ENCODE data around the gene CTNNA2. TPM values are rescaled to one million over a fixed set of nuclear protein-coding genes. Genes with fewer than 3 reads are reported as not detected.
"Not testable (repeated sequence)": the region's sequence is repeated elsewhere in the genome, so short reads cannot be mapped to it uniquely, and the experiment has no call there.

The CTNNA2 gene
- polyA plus RNA-seq, 4 donors, result 3.1 to 5.2 (median 3.7) TPM

- no peak for DNase-seq (ENCODE audit: low read depth in 4 of 4, low spot score in 2 of 4)
These were observed 608.0 kb downstream of the CTNNA2 start for GRCh38 chr2:80120866-80121265.

- no peak for DNase-seq (ENCODE audit: low read depth in 4 of 4, low spot score in 2 of 4)
These were observed 609.8 kb downstream of the CTNNA2 start for GRCh38 chr2:80122675-80123074.

- DNase-seq (ENCODE audit: low read depth in 4 of 4, low spot score in 2 of 4), result no peak
These were observed 613.8 kb downstream of the CTNNA2 start for GRCh38 chr2:80126596-80127189.

- DNase-seq (ENCODE audit: low read depth in 4 of 4, low spot score in 2 of 4), result no peak
These were observed 615.2 kb downstream of the CTNNA2 start for GRCh38 chr2:80128080-80128479.

- no peak for DNase-seq (ENCODE audit: low read depth in 4 of 4, low spot score in 2 of 4)
These were observed 619.4 kb downstream of the CTNNA2 start for GRCh38 chr2:80132281-80132680.

- no peak for DNase-seq (ENCODE audit: low read depth in 4 of 4, low spot score in 2 of 4)
These were observed 622.1 kb downstream of the CTNNA2 start for GRCh38 chr2:80135001-80135400.

- DNase-seq (ENCODE audit: low read depth in 4 of 4, low spot score in 2 of 4), result no peak
These were observed 623.5 kb downstream of the CTNNA2 start for GRCh38 chr2:80136338-80136737.

GRCh38 chr2:80139001-80139400, 626.1 kb downstream of the CTNNA2 start:
- no peak for DNase-seq (ENCODE audit: low read depth in 4 of 4, low spot score in 2 of 4)

GRCh38 chr2:80141007-80141726, 628.3 kb downstream of the CTNNA2 start:
- no peak for DNase-seq (ENCODE audit: low read depth in 4 of 4, low spot score in 2 of 4)

- DNase-seq (ENCODE audit: low read depth in 4 of 4, low spot score in 2 of 4), result no peak
These were observed 632.6 kb downstream of the CTNNA2 start for GRCh38 chr2:80145499-80145898.

- not testable (repeated sequence) for DNase-seq (ENCODE audit: low read depth in 4 of 4, low spot score in 2 of 4)
These were observed 633.9 kb downstream of the CTNNA2 start for GRCh38 chr2:80146757-80147156.

GRCh38 chr2:80147690-80148089, 634.8 kb downstream of the CTNNA2 start:
- DNase-seq (ENCODE audit: low read depth in 4 of 4, low spot score in 2 of 4), result no peak

- DNase-seq (ENCODE audit: low read depth in 4 of 4, low spot score in 2 of 4), result no peak
These were observed 636.1 kb downstream of the CTNNA2 start for GRCh38 chr2:80148906-80149305.

- DNase-seq (ENCODE audit: low read depth in 4 of 4, low spot score in 2 of 4), result no peak
These were observed 637.1 kb downstream of the CTNNA2 start for GRCh38 chr2:80149991-80150390.

GRCh38 chr2:80151248-80151647, 638.4 kb downstream of the CTNNA2 start:
- no peak for DNase-seq (ENCODE audit: low read depth in 4 of 4, low spot score in 2 of 4)

GRCh38 chr2:80151651-80152050, 638.8 kb downstream of the CTNNA2 start:
- DNase-seq (ENCODE audit: low read depth in 4 of 4, low spot score in 2 of 4), result no peak

- DNase-seq (ENCODE audit: low read depth in 4 of 4, low spot score in 2 of 4), result no peak
These were observed 640.3 kb downstream of the CTNNA2 start for GRCh38 chr2:80153151-80153550.

- DNase-seq (ENCODE audit: low read depth in 4 of 4, low spot score in 2 of 4), result no peak
These were observed 640.9 kb downstream of the CTNNA2 start for GRCh38 chr2:80153768-80154167.

GRCh38 chr2:80154231-80154915, 641.5 kb downstream of the CTNNA2 start:
- DNase-seq (ENCODE audit: low read depth in 4 of 4, low spot score in 2 of 4), result no peak

GRCh38 chr2:80164375-80164774, 651.5 kb downstream of the CTNNA2 start:
- no peak for DNase-seq (ENCODE audit: low read depth in 4 of 4, low spot score in 2 of 4)

- DNase-seq (ENCODE audit: low read depth in 4 of 4, low spot score in 2 of 4), result no peak
These were observed 653.8 kb downstream of the CTNNA2 start for GRCh38 chr2:80166483-80167171.
